Adipocyte (in vitro differentiated cells): ENCODE data around the gene NHERF2.
"Not testable (repeated sequence)": the region's sequence is repeated elsewhere in the genome, so short reads cannot be mapped to it uniquely, and the experiment has no call there.

Experiments used
- DNase-seq: peaks from one replicate; pipeline ENCODE4 v3.0.0-alpha.2; 2015; ENCODE audit warnings: low read depth
- H3K27me3 ChIP-seq: replicated peaks from 2 replicates; pipeline ENCODE4 v1.7.0; 2013; ENCODE audit warnings: mild to moderate bottlenecking, low read length, moderate library complexity; ENCODE audit not compliant: control insufficient read depth, insufficient read depth
- H3K36me3 ChIP-seq: 2 replicates; pipeline ENCODE4 v1.7.0; 2013; ENCODE audit warnings: low read length, mild to moderate bottlenecking, moderate library complexity; ENCODE audit not compliant: control insufficient read depth, insufficient read depth, severe bottlenecking
- H3K4me1 ChIP-seq: 2 replicates; pipeline ENCODE4 v1.7.0; 2013; ENCODE audit warnings: mild to moderate bottlenecking, low read length, moderate library complexity; ENCODE audit not compliant: control insufficient read depth, insufficient read depth
- H3K4me3 ChIP-seq: 2 replicates; pipeline ENCODE4 v1.7.0; 2013; ENCODE audit warnings: mild to moderate bottlenecking, low read length, moderate library complexity
- H3K9ac ChIP-seq: 2 replicates; pipeline ENCODE4 v1.7.0; 2013; ENCODE audit warnings: mild to moderate bottlenecking, low read length, moderate library complexity
- H3K9me3 ChIP-seq: 2 replicates; pipeline ENCODE4 v1.7.0; 2013; ENCODE audit warnings: mild to moderate bottlenecking, low read length, moderate library complexity; ENCODE audit not compliant: control insufficient read depth

NHERF2 gene

GRCh38 chr16:2009791-2010510, 16.8 kb upstream of the NHERF2 start, which contains the start of gene ZNF598:
Gene ZNF598 (minus strand): TSS chr16:2009821.
- Histone ChIP-seq H3K4me1 (peaks cover 41% of the 10 kb centered on the region), H3K4me3 (peak within 1 kb of the TSS; percentile 89), H3K27me3 (no peaks in the 10 kb centered on the region), H3K9ac (peak within 1 kb of the TSS; percentile 95), H3K36me3 (no peaks in the 10 kb centered on the region), H3K9me3 (no peaks in the 10 kb centered on the region)
- DNase-seq: peak; percentile 96

- H3K36me3 ChIP-seq, DNase-seq: not testable (repeated sequence)
- H3K4me1 ChIP-seq: peaks cover 28% of the 10 kb centered on the region
Observed at GRCh38 chr16:2011726-2012125, 15.0 kb upstream of the NHERF2 start.

GRCh38 chr16:2013527-2013926, 13.2 kb upstream of the NHERF2 start:
- no peak for DNase-seq
- Histone ChIP-seq H3K4me1 (peaks cover 10% of the 10 kb centered on the region), H3K4me3 (no peak overlapping the region)

More at GRCh38 chr16:2011726-2012125, 15.0 kb upstream of the NHERF2 start:
- H3K9me3 ChIP-seq, H3K9ac ChIP-seq, H3K27me3 ChIP-seq, H3K4me3 ChIP-seq: not testable (repeated sequence)

GRCh38 chr16:2015117-2015946, 11.4 kb upstream of the NHERF2 start:
- Histone ChIP-seq H3K36me3 (no peaks in the 10 kb centered on the region), H3K4me3 (no peak overlapping the region), H3K9ac (no peak overlapping the region), H3K9me3 (no peaks in the 10 kb centered on the region), H3K27me3 (peaks cover 8% of the 10 kb centered on the region), H3K4me1 (peaks cover 7% of the 10 kb centered on the region)
- DNase-seq: no peak

More at GRCh38 chr16:2013527-2013926, 13.2 kb upstream of the NHERF2 start:
- H3K9ac ChIP-seq: no peak overlapping the region
- no peaks in the 10 kb centered on the region for H3K27me3 ChIP-seq
- H3K9me3 ChIP-seq: no peaks in the 10 kb centered on the region
- no peaks in the 10 kb centered on the region for H3K36me3 ChIP-seq

GRCh38 chr16:2015947-2016208, 10.8 kb upstream of the NHERF2 start:
- no peaks in the 10 kb centered on the region for H3K36me3 ChIP-seq
- no peak for DNase-seq
- H3K27me3 ChIP-seq: peaks cover 8% of the 10 kb centered on the region
- no peak overlapping the region for H3K9ac ChIP-seq
- no peak overlapping the region for H3K4me3 ChIP-seq
- H3K9me3 ChIP-seq: no peaks in the 10 kb centered on the region
- H3K4me1 ChIP-seq: peaks cover 4% of the 10 kb centered on the region

- no peak overlapping the region for H3K4me3 ChIP-seq
- H3K9me3 ChIP-seq: no peaks in the 10 kb centered on the region
- no peak overlapping the region for H3K9ac ChIP-seq
- DNase-seq: no peak
- peaks cover 4% of the 10 kb centered on the region for H3K4me1 ChIP-seq
- H3K27me3 ChIP-seq: peaks cover 8% of the 10 kb centered on the region
- H3K36me3 ChIP-seq: no peaks in the 10 kb centered on the region
Observed at GRCh38 chr16:2016407-2016922, 10.2 kb upstream of the NHERF2 start.

GRCh38 chr16:2019518-2019920, 7.2 kb upstream of the NHERF2 start, which contains the start of gene NPW:
Gene NPW (plus strand): TSS chr16:2019785.
- no peak within 1 kb of the TSS for H3K9ac ChIP-seq
- H3K4me1 ChIP-seq: peaks cover 9% of the 10 kb centered on the region
- no peaks in the 10 kb centered on the region for H3K9me3 ChIP-seq
- H3K27me3 ChIP-seq: peaks cover 8% of the 10 kb centered on the region
- H3K36me3 ChIP-seq: no peaks in the 10 kb centered on the region
- DNase-seq: peak; percentile 20
- no peak within 1 kb of the TSS for H3K4me3 ChIP-seq

GRCh38 chr16:2019921-2020831, 6.5 kb upstream of the NHERF2 start:
- Histone ChIP-seq H3K36me3 (no peaks in the 10 kb centered on the region), H3K27me3 (peaks cover 8% of the 10 kb centered on the region), H3K9ac (no peak overlapping the region), H3K4me1 (peaks cover 9% of the 10 kb centered on the region), H3K4me3 (no peak overlapping the region), H3K9me3 (no peaks in the 10 kb centered on the region)
- peak; percentile 40 for DNase-seq

- Histone ChIP-seq H3K36me3 (no peaks in the 10 kb centered on the region), H3K9ac (peak overlapping the region; percentile 50), H3K4me3 (peak overlapping the region; percentile 68), H3K27me3 (peaks cover 8% of the 10 kb centered on the region), H3K9me3 (no peaks in the 10 kb centered on the region), H3K4me1 (peaks cover 10% of the 10 kb centered on the region)
- no peak for DNase-seq
Observed at GRCh38 chr16:2022723-2023091, 4.0 kb upstream of the NHERF2 start.

- peaks cover 16% of the 10 kb centered on the region for H3K4me1 ChIP-seq
- peaks cover 8% of the 10 kb centered on the region for H3K27me3 ChIP-seq
- H3K4me3 ChIP-seq: peak overlapping the region; percentile 68
Observed at GRCh38 chr16:2023092-2024031, 3.3 kb upstream of the NHERF2 start.

More at GRCh38 chr16:2023092-2024031, 3.3 kb upstream of the NHERF2 start:
- peak; percentile 96 for DNase-seq
- no peaks in the 10 kb centered on the region for H3K9me3 ChIP-seq
- H3K36me3 ChIP-seq: no peaks in the 10 kb centered on the region
- peak overlapping the region; percentile 63 for H3K9ac ChIP-seq
